SK-N-SH treated with all-trans-retinoic acid at 6 μM for 48 hours (cell line): ENCODE measurements around the gene LY6G6C.

Experiments
- ARNTL ChIP-seq: fragments of 450-650 bp; formaldehyde crosslinking; IDR thresholded peaks from 2 replicates; pipeline ENCODE4 v1.5.0; 2020; ENCODE audit warnings: low read depth, mild to moderate bottlenecking, moderate library complexity, borderline replicate concordance
- ZNF565 ChIP-seq: fragments of 450-650 bp; formaldehyde crosslinking; conservative IDR thresholded peaks from 2 replicates; pipeline ENCODE4 v1.5.0; 2020; ENCODE audit warnings: low read depth, mild to moderate bottlenecking, moderate library complexity
- ZNF70 ChIP-seq: fragments of 450-650 bp; formaldehyde crosslinking; IDR thresholded peaks from 2 replicates; pipeline ENCODE4 v1.5.0; 2020; ENCODE audit warnings: mild to moderate bottlenecking, moderate library complexity

GRCh38 chr6:31765559-31765909, 44.0 kb upstream of the LY6G6C start:
- no peak for TF ChIP-seq ZNF565 (CRISPR knock-in tag)
- TF ChIP-seq ZNF70 (CRISPR knock-in tag) = no peak
- no peak for TF ChIP-seq ARNTL (CRISPR knock-in tag)
